Measurements from ENCODE around the gene ATF4. TPM values are rescaled to one million over a fixed set of nuclear protein-coding genes. Genes with fewer than 3 reads are reported as not detected.

Gene ATF4
- total RNA-seq, 1 experiment from 2014 or later = 608 TPM

- peaks cover 25% of the 10 kb centered on the region; the same call in 1 of the 2 replicates for H4K20me1 ChIP-seq (ENCODE audit: insufficient read depth)
- no peaks in the 10 kb centered on the region for H3K27me3 ChIP-seq (ENCODE audit: insufficient read depth, low read length)
- no peaks in the 10 kb centered on the region for H3K9me3 ChIP-seq (ENCODE audit: control insufficient read depth in 1 of 2, insufficient read depth in 1 of 2, low read depth in 1 of 2, low read length in 2 of 2)
- peaks cover 14 to 39% of the 10 kb centered on the region in 2 experiments; a peak in 3 of 4 replicates for H3K4me1 ChIP-seq (ENCODE audit: control insufficient read depth in 1 of 2, insufficient read depth in 2 of 2, low read length in 2 of 2)
- peaks cover 59% of the 10 kb centered on the region for H3K79me2 ChIP-seq (ENCODE audit: insufficient read depth, low read length)
- ChIA-PET POLR2A (no interaction called here), CTCF (interaction anchor here (0.8 to 3.9 kb wide), 2 partner anchors 24 to 29 kb away, joined by 3 to 11 read pairs; partner anchors contain the start of gene MIEF1), RAD21 (ENCODE audit: low non-redundant PET in 1 of 2, low total read pairs in 2 of 2, uncharacterized antibody in 2 of 2, unreplicated experiment in 2 of 2) (no interaction called here)
- DNase-seq (ENCODE audit: low read depth, low spot score) (no peak), ATAC-seq (no peak)
- no peak overlapping the region for H3K4me3 ChIP-seq (replicated peaks in 1 of 2; ENCODE audit: low read depth in 1 of 2, low read length in 2 of 2)
- no peaks in the 10 kb centered on the region for H3K9me2 ChIP-seq (ENCODE audit: insufficient read depth)
- H3K4me2 ChIP-seq (ENCODE audit: low read length) = no peak overlapping the region
- no peak overlapping the region for H3K9ac ChIP-seq (ENCODE audit: low read length)
- peak overlapping the region; percentile 24; the same call in 1 of the 2 replicates for H3K27ac ChIP-seq (ENCODE audit: low read depth, low read length)
- BruUV-seq (replicated peaks) = no TSS peak
- peaks cover 19 to 53% of the 10 kb centered on the region in 2 experiments for H3K36me3 ChIP-seq (ENCODE audit: control insufficient read depth in 1 of 2, insufficient read depth in 2 of 2, low read length in 2 of 2)
- intact Hi-C loops (cut with micrococcal nuclease) = no loop called here
- H2AFZ ChIP-seq (ENCODE audit: low read depth, low read length, poor library complexity, severe bottlenecking) = no peak overlapping the region
- TF ChIP-seq ZNF274 (IDR thresholded peaks at IDR 0.05; ENCODE audit: low read depth, low read length) (no peak), CTCF (IDR thresholded peaks at IDR 0.05 in 2 of 3, conservative IDR thresholded peaks at IDR 0.05 in 1 of 3; ENCODE audit: borderline replicate concordance in 1 of 3, insufficient read depth in 1 of 3, low read depth in 2 of 3, low read length in 2 of 3) (no peak), SP1 (IDR thresholded peaks at IDR 0.05; ENCODE audit: low read depth) (no peak), RAD21 (IDR thresholded peaks at IDR 0.05; ENCODE audit: low read depth) (no peak)
- TF ChIP-seq, protein P1, sequence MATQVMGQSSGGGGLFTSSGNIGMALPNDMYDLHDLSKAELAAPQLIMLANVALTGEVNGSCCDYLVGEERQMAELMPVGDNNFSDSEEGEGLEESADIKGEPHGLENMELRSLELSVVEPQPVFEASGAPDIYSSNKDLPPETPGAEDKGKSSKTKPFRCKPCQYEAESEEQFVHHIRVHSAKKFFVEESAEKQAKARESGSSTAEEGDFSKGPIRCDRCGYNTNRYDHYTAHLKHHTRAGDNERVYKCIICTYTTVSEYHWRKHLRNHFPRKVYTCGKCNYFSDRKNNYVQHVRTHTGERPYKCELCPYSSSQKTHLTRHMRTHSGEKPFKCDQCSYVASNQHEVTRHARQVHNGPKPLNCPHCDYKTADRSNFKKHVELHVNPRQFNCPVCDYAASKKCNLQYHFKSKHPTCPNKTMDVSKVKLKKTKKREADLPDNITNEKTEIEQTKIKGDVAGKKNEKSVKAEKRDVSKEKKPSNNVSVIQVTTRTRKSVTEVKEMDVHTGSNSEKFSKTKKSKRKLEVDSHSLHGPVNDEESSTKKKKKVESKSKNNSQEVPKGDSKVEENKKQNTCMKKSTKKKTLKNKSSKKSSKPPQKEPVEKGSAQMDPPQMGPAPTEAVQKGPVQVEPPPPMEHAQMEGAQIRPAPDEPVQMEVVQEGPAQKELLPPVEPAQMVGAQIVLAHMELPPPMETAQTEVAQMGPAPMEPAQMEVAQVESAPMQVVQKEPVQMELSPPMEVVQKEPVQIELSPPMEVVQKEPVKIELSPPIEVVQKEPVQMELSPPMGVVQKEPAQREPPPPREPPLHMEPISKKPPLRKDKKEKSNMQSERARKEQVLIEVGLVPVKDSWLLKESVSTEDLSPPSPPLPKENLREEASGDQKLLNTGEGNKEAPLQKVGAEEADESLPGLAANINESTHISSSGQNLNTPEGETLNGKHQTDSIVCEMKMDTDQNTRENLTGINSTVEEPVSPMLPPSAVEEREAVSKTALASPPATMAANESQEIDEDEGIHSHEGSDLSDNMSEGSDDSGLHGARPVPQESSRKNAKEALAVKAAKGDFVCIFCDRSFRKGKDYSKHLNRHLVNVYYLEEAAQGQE (IDR thresholded peaks at IDR 0.05; ENCODE audit: low read depth) = no peak
- TF ChIP-seq, protein P2, sequence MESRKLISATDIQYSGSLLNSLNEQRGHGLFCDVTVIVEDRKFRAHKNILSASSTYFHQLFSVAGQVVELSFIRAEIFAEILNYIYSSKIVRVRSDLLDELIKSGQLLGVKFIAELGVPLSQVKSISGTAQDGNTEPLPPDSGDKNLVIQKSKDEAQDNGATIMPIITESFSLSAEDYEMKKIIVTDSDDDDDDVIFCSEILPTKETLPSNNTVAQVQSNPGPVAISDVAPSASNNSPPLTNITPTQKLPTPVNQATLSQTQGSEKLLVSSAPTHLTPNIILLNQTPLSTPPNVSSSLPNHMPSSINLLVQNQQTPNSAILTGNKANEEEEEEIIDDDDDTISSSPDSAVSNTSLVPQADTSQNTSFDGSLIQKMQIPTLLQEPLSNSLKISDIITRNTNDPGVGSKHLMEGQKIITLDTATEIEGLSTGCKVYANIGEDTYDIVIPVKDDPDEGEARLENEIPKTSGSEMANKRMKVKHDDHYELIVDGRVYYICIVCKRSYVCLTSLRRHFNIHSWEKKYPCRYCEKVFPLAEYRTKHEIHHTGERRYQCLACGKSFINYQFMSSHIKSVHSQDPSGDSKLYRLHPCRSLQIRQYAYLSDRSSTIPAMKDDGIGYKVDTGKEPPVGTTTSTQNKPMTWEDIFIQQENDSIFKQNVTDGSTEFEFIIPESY (IDR thresholded peaks at IDR 0.05; ENCODE audit: extremely low read depth, insufficient replicate concordance, low read length) = no peak
Measured at GRCh38 chr22:39525658-39525975, 5.3 kb downstream of the ATF4 start.
